Suprapubic skin (tissue), 4 donors: ENCODE results near the gene GRID1. TPM values are rescaled to one million over a fixed set of nuclear protein-coding genes. Genes with fewer than 3 reads are reported as not detected.
A peak's percentile ranks its signal among the peaks of the same experiment; 100 is the strongest.

ENCODE experiments used
- DNase-seq, 2 donors: peaks; one replicate each; pipeline ENCODE4 v3.0.0-alpha.2; 2019; ENCODE audit warnings: low spot score in 2 of 2
- H3K27ac ChIP-seq: fragments of 200-600 bp; sonication (generic); one replicate; pipeline ENCODE4 v1.5.1; 2019
- H3K27me3 ChIP-seq: fragments of 200-600 bp; sonication (generic); one replicate; pipeline ENCODE4 v1.5.1; 2019
- H3K36me3 ChIP-seq: fragments of 200-600 bp; sonication (generic); one replicate; pipeline ENCODE4 v1.5.1; 2019
- H3K4me1 ChIP-seq: fragments of 200-600 bp; sonication (generic); one replicate; pipeline ENCODE4 v1.5.1; 2019
- H3K4me3 ChIP-seq: fragments of 200-600 bp; sonication (generic); one replicate; pipeline ENCODE4 v1.5.1; 2019; ENCODE audit warnings: mild to moderate bottlenecking
- H3K9me3 ChIP-seq: fragments of 200-600 bp; sonication (generic); one replicate; pipeline ENCODE4 v1.5.1; 2019
- CTCF ChIP-seq, 2 donors: fragments of 200-600 bp in 1 of 2; fragments of 450-650 bp in 1 of 2; sonication (generic) in 1 of 2; IDR thresholded peaks; one replicate each; pipeline ENCODE4 v1.5.1; 2016 to 2019; ENCODE audit warnings: antibody characterized with exemption in 2 of 2, mild to moderate bottlenecking in 1 of 2, moderate library complexity in 1 of 2
- EP300 ChIP-seq: sonication (generic); formaldehyde crosslinking; IDR thresholded peaks from one replicate; pipeline ENCODE4 v1.6.1; 2017; ENCODE audit warnings: antibody characterized with exemption
- POLR2A ChIP-seq, 2 donors: fragments of 450-650 bp; IDR thresholded peaks; one replicate each; pipeline ENCODE4 v1.6.1; 2017; ENCODE audit warnings: antibody characterized with exemption in 2 of 2, mild to moderate bottlenecking in 2 of 2, moderate library complexity in 2 of 2
- POLR2AphosphoS5 ChIP-seq, 3 donors: sonication (generic); formaldehyde crosslinking; IDR thresholded peaks; one replicate each; pipeline ENCODE4 v1.6.1; 2017; ENCODE audit warnings: antibody characterized with exemption in 3 of 3
- WGBS: methylation state at CpG from one replicate; pipeline ENCODE4 v1.1.5; 2018; 5-methylcytosine and 5-hydroxymethylcytosine counted together
- total RNA-seq, 4 donors: library from RNA; depleted of rRNA; stranded (reverse); fragments of >200 nt; gene quantifications; one replicate each; pipeline ENCODE4 v1.1.0, GENCODE V29; 2016

GRID1 gene
- total RNA-seq, 4 donors from 2014 or later, result 1.8 to 3.1 (median 2.4) TPM

GRCh38 chr10:86330778-86331763 is 35.5 kb downstream of the GRID1 start:
- no peak overlapping the region for H3K4me3 ChIP-seq
- TF ChIP-seq POLR2A (IDR thresholded peaks at IDR 0.05), result no peak
- 89% methylated on average over 8 of the region's 10 CpGs for WGBS
- no peaks in the 10 kb centered on the region for H3K9me3 ChIP-seq
- H3K36me3 ChIP-seq, result no peaks in the 10 kb centered on the region
- no peaks in the 10 kb centered on the region for H3K27me3 ChIP-seq
- peak; percentile 38 to 64 for DNase-seq
- peaks cover 4% of the 10 kb centered on the region for H3K4me1 ChIP-seq
- H3K27ac ChIP-seq, result no peak overlapping the region

GRCh38 chr10:86329896-86330680 is 36.5 kb downstream of the GRID1 start:
- Histone ChIP-seq H3K27me3 (no peaks in the 10 kb centered on the region), H3K36me3 (no peaks in the 10 kb centered on the region), H3K4me3 (no peak overlapping the region), H3K27ac (no peak overlapping the region), H3K4me1 (peaks cover 3% of the 10 kb centered on the region), H3K9me3 (no peaks in the 10 kb centered on the region)
- no peak for DNase-seq
- WGBS, result 79% methylated on average over 13 of the region's 16 CpGs
- TF ChIP-seq EP300 (no peak), POLR2AphosphoS5 (IDR thresholded peaks at IDR 0.05) (no peak), CTCF (IDR thresholded peaks at IDR 0.05) (no peak), POLR2A (IDR thresholded peaks at IDR 0.05) (no peak)

- Histone ChIP-seq H3K4me3 (no peak overlapping the region), H3K36me3 (no peaks in the 10 kb centered on the region), H3K9me3 (no peaks in the 10 kb centered on the region), H3K4me1 (no peaks in the 10 kb centered on the region), H3K27me3 (no peaks in the 10 kb centered on the region), H3K27ac (no peak overlapping the region)
- TF ChIP-seq POLR2A (IDR thresholded peaks at IDR 0.05) (no peak), CTCF (IDR thresholded peaks at IDR 0.05) (no peak), EP300 (no peak), POLR2AphosphoS5 (IDR thresholded peaks at IDR 0.05) (no peak)
- WGBS, result 95% methylated on average over 5 of the region's 7 CpGs
- no peak for DNase-seq
Measured at GRCh38 chr10:86329093-86329710, 37.4 kb downstream of the GRID1 start.

GRCh38 chr10:86327954-86328725 is 38.5 kb downstream of the GRID1 start:
- Histone ChIP-seq H3K4me3 (no peak overlapping the region), H3K27ac (no peak overlapping the region), H3K36me3 (no peaks in the 10 kb centered on the region), H3K4me1 (no peaks in the 10 kb centered on the region), H3K9me3 (no peaks in the 10 kb centered on the region), H3K27me3 (no peaks in the 10 kb centered on the region)
- no peak for TF ChIP-seq POLR2A (IDR thresholded peaks at IDR 0.05)
- no peak for TF ChIP-seq CTCF (IDR thresholded peaks at IDR 0.05)
- no peak for TF ChIP-seq EP300
- TF ChIP-seq POLR2AphosphoS5 (IDR thresholded peaks at IDR 0.05), result no peak
- 82% methylated on average over 7 of the region's 7 CpGs for WGBS
- no peak for DNase-seq

- WGBS, result 79% methylated on average over 5 of the region's 5 CpGs
- DNase-seq, result no peak
- Histone ChIP-seq H3K4me3 (no peak overlapping the region), H3K27ac (no peak overlapping the region), H3K4me1 (no peaks in the 10 kb centered on the region), H3K27me3 (no peaks in the 10 kb centered on the region), H3K9me3 (no peaks in the 10 kb centered on the region), H3K36me3 (no peaks in the 10 kb centered on the region)
- TF ChIP-seq CTCF (IDR thresholded peaks at IDR 0.05), result no peak
- TF ChIP-seq POLR2A (IDR thresholded peaks at IDR 0.05), result no peak
- TF ChIP-seq POLR2AphosphoS5 (IDR thresholded peaks at IDR 0.05), result no peak
- TF ChIP-seq EP300, result no peak
Measured at GRCh38 chr10:86325158-86325557, 41.4 kb downstream of the GRID1 start.
